Mammary epithelial cell (primary cell): ENCODE data around the gene PHACTR2.

ENCODE experiments used
- EZH2 ChIP-seq: IDR thresholded peaks from 2 replicates; pipeline ENCODE4 v1.6.1; 2012; ENCODE audit warnings: low read length, inconsistent platforms, borderline replicate concordance
- TF ChIP-seq, protein P1 (sequence below), 2 donors: IDR thresholded peaks in 1 of 2; conservative IDR thresholded peaks in 1 of 2; 2 replicates each; pipeline ENCODE4 v1.5.1; 2011 to 2012; ENCODE audit warnings: inconsistent platforms in 2 of 2, low read length in 2 of 2, mild to moderate bottlenecking in 2 of 2, control low read depth in 1 of 2, low read depth in 1 of 2; ENCODE audit not compliant: insufficient read depth in 1 of 2; ENCODE audit errors: extremely low read depth in 1 of 2

DNA sequence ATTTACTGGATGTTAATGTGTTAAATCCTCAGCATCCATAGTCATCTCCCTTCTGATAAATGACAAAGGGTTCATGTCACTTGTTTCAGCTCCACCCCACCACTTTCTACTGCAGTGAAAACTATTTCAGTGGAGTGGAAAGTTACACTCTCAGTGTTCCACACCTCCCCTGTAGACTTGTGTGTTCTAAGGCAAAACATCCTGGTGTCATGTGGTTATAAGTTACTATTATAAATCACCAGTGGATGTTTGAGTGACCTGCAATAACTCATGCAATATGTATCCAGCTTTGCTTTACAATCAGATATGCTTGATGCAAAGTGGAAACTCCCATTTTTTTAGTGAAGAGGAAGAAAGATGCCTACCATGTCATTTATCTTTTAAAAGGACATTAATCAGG is 83.3 kb downstream of the PHACTR2 start:
- no peak for TF ChIP-seq EZH2
- TF ChIP-seq, protein P1, sequence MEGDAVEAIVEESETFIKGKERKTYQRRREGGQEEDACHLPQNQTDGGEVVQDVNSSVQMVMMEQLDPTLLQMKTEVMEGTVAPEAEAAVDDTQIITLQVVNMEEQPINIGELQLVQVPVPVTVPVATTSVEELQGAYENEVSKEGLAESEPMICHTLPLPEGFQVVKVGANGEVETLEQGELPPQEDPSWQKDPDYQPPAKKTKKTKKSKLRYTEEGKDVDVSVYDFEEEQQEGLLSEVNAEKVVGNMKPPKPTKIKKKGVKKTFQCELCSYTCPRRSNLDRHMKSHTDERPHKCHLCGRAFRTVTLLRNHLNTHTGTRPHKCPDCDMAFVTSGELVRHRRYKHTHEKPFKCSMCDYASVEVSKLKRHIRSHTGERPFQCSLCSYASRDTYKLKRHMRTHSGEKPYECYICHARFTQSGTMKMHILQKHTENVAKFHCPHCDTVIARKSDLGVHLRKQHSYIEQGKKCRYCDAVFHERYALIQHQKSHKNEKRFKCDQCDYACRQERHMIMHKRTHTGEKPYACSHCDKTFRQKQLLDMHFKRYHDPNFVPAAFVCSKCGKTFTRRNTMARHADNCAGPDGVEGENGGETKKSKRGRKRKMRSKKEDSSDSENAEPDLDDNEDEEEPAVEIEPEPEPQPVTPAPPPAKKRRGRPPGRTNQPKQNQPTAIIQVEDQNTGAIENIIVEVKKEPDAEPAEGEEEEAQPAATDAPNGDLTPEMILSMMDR (conservative IDR thresholded peaks at IDR 0.05 in 1 of 2, IDR thresholded peaks at IDR 0.05 in 1 of 2; ENCODE audit: extremely low read depth in 1 of 2, insufficient read depth in 1 of 2, low read depth in 1 of 2, low read length in 2 of 2): no peak
